SK-MEL-5 (cell line): ENCODE measurements around the gene ZNF454. TPM values are rescaled to one million over a fixed set of nuclear protein-coding genes. Genes with fewer than 3 reads are reported as not detected.

Source experiments
- DNase-seq: peaks from one replicate; pipeline ENCODE4 v3.0.0-alpha.2; 2016; ENCODE audit warnings: low read depth, low spot score
- in situ Hi-C: cut with HindIII; loops from 2 replicates; pipeline ENCODE4 v1.10.0; 2016; ENCODE audit warnings: low sequenced_read_pairs, high pct_unique_total_duplicates, low pct_unique_long_range_greater_than_20kb
- polyA plus RNA-seq, 2 experiments: library from polyadenylated mRNA; depleted of rRNA; stranded (reverse); fragments of >200 nt; gene quantifications; 2 replicates each; pipeline ENCODE4 v1.2.3, GENCODE V29; 2015
- total RNA-seq: library from RNA; depleted of rRNA; stranded (reverse); fragments of >200 nt; shearing (Covaris generic); gene quantifications from 2 replicates; pipeline ENCODE4 v1.2.3, GENCODE V29; 2014; rRNA removed

The ZNF454 gene
- total RNA-seq = not detected in 2 replicates
- not detected in 2 replicates for polyA plus RNA-seq (2015; cell fraction: cytosol; rRNA removed)
- polyA plus RNA-seq (2015; cell fraction: nucleus; rRNA removed) = not detected in 2 replicates

DNA sequence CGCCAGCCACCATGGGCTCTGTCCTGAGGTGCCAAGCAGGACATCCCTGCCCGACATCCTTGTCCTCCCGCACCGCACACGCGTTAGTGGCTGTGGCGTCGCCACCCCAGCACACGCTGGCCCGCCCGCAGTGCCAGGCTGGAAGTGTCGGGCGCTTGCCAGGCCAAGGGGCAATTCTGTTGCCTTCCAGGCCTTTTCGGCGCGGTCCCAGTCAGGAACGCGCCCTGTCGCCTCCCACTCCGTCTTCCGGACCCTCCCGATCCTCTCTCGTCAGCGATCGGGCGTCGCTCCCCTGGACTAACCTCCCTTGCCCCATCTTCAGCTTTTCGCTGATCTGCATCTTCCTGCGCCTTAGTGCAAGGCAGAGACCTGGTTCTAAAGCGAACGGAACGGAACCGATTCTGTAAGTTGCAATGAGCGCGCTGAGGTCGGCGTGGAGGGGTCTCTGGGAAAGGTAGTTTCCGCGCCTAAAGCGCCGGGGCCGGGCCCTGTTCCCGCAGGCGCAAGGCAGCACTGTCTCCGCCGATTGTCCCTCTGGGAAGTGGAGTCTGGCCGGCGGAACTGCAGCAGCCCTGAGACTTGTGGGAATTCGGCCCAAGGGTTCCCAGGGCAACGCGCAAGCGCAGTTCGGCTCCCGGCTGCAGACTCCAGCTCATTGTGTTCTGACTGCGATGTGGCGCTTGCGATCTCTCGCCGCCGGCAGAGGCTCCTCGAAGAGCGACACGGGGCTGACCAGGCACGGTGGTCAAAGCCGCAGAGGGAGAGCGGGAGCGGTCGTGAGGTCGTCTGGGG is at the start of gene ZNF454:
ZNF454 (plus strand) TSS at position 630 of the 792 bp plus-strand sequence. CDS start 1,594 bp downstream, outside the sequence.
- in situ Hi-C loops = no loop called here
- no peak for DNase-seq

DNA sequence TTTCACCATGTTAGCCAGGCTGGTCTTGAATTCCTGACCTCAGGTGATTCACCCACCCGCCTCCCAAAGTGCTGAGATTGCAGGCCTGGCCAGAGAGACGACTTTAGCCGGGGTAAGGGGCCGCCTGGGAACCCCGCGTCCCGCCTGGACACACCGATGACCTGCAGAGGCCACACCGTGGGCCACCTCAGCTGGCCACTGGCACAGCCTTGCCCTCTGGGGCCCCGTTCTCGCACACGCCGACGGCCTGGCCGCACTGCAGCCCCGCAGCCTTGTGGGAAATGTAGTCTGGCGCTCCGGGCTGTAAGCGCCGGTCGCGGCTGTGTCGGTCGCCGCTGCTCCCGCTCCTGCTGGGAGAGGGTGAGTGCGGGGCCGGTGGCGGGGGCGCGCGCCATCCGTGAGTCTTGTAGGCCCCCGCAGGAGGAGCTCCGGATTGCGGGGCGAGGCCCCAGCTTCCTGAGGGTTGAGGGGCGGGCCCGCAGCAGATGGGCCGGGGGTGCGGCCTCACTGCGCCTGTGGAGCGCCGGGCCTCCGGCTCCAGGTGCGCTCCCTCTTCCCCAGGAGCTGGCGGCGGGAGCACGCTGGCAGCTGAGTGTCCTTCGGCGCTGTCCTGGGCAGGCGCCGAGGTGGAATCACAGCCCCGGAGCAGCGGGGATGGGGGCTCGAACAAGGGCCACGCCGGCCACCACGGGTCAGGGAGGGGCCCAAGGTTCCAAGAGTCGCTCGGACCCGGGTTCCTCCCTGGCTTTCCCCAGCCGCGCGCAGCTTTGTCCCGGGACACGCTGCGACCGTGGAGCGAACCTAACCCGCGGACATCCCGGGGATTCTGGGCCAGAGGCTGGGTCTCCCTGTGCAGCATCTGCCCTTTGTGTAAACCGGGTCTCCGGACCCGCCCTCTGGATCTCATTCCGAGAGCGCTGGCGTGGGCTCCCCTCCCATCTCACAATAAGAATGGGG is 45.1 kb upstream of the ZNF454 start, which contains the start of gene ZFP2:
ZFP2 (plus strand) TSS at position 299 of the 957 bp plus-strand sequence. CDS start 35,401 bp downstream, outside the sequence.
- in situ Hi-C loops = no loop called here
- DNase-seq = peak; percentile 3

DNA sequence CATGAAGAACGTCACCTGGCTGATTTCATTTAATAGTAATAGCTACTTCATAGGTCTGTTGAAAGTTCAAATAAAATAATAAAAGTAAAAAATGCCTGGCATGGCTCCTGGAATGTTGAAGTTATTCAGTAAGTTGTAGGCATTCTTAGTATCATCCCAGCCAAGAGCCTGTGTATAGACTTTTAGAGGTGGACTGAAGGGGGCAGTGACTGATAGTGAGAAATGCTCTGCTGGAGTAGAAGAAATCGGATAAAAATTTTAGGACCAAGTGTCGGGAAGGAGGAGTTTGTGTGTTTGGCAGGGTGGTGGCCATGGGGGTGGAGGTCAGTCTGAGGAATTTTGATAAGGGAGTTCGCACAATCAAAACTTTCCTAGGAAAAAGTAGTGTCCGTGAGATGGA is 41.7 kb upstream of the ZNF454 start:
- in situ Hi-C loops = no loop called here
- no peak for DNase-seq

DNA sequence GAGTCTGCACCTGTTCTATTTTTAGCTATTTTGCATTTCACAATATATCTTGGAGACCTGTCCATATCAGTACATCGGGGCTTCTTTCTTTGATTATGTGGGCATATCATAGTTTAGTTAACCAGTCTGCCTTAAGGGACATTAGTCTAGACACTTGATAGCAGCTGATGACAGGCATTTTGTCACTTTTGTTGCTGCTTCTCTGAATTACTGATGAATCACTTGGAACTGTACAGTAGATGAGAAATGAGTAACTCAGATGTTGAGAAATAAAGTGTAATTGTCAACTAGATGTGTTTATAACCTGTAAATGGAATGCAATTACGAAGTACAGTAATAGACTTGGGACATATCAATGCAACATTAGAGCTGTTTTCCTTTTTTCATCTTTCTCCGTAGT is 38.1 kb upstream of the ZNF454 start:
- in situ Hi-C loops = no loop called here
- no peak for DNase-seq

DNA sequence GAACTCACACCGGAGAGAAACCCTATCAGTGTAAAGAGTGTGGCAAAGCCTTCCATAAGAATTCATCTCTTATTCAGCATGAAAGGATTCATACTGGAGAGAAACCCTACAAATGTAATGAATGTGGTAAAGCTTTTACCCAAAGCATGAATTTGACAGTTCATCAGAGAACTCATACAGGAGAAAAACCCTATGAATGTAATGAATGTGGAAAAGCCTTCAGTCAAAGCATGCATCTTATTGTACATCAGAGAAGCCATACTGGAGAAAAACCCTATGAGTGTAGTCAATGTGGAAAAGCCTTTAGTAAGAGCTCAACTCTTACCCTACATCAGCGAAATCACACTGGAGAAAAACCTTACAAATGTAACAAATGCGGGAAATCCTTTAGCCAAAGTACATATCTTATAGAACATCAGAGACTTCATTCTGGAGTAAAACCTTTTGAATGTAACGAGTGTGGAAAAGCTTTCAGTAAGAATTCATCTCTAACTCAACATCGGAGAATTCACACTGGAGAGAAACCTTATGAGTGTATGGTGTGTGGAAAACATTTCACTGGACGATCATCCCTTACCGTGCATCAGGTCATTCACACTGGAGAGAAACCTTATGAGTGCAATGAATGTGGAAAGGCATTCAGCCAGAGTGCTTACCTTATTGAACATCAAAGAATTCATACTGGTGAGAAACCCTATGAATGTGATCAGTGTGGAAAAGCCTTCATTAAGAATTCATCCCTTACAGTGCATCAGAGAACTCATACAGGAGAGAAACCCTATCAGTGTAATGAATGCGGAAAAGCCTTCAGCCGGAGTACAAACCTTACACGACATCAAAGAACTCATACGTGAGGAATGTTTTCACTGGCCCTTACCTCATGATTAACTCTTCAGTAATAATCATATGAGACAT is 8.9 kb upstream of the ZNF454 start:
- no peak for DNase-seq
- in situ Hi-C loops = no loop called here

DNA sequence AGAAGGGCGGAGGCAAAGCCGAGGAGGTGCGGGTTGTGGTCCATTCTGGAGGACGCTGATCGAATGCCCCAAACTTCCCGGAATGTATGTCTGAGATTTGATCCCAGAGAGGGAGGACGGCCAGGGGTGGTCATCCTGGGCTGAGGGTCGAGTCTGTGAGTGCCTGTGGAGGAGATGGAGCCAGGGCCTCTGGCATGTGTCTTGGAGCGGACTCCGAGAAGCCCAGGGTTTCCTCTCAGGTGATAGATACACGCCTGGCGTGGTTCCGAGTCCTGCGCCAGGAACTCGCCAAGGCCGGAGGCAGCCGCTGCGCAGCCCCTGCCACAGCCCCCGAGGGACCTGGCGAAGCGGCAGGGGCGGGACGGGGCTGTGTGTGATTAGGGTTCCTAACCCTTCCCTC is 363 bp downstream of the ZNF454 start:
- DNase-seq = no peak
- in situ Hi-C loops = no loop called here

DNA sequence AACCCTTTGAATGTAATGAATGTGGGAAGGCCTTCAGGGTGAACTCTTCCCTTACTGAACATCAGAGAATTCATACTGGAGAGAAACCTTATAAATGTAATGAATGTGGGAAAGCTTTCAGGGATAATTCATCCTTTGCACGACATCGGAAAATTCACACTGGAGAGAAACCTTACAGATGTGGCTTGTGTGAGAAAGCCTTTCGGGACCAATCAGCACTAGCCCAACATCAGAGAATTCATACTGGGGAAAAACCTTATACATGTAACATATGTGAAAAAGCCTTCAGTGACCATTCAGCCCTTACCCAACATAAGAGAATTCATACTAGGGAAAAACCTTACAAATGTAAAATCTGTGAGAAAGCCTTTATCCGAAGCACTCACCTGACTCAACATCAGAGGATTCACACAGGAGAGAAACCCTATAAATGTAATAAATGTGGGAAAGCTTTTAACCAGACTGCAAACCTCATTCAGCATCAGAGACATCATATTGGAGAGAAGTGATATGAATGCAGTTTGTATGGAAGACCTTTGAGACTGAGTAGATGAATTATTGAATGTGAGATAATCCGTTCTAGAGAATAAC is 24.6 kb downstream of the ZNF454 start:
- in situ Hi-C loops = no loop called here
- DNase-seq = no peak

DNA sequence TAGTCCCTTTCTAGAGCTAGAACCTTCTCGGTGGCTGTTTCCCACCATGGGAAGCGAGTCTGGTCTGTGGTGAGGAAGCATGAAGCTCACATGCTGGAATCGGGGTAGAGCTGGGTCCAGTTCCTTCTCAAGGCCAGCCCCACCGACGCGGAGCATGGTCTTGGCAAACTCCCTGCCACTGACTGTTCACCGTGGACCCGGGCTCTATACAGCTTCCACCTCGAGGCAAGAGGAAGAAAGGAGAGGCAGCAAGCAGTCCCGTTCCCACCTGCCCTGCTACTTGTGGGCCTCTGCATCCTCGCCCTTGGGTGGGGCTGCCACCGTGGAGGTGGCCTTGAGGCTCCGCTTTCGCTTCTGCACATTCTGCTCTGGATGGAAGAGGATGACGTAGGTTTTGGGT is 40.4 kb downstream of the ZNF454 start:
- DNase-seq = no peak

DNA sequence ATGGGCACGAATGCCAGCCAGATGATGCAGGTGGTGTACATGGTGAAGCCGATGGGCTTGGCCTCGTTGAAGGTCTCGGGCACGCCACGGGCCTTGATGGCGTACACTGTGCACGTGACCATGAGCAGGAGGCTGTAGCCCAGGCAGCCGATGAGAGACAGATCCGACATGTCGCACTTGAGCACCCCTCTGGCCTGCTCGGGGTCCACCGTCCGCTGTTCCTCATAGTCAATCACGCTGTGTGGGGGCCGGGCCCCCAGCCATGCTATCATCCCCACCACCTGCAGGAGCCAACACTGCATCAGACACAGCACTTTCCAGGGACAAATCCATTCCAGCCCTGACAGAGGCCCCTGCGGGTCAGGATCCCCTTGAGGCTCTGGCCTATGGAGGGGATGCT is 41.9 kb downstream of the ZNF454 start:
- in situ Hi-C loops = no loop called here
- DNase-seq = no peak

More for the DNA sequence above, 40.4 kb downstream of the ZNF454 start:
- in situ Hi-C loops = no loop called here

DNA sequence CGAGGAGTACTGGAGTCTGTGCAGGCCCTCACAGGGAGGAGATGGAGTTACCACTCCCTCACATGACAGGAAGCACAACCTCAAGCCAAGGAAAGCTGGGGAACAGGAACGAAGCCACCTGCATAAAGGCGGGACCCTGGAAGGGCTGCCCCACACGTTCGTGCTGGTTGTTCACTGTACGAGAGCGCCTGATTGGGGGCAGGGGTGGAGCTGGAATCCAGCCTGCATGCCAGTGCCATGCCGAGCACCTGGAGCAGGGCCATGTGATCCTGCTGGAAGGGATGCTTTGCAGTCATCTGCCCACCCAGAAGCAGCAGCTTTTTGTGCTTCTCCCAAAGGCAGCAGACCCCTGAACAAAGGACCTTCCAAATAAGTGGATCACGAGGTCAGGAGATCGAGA is 42.7 kb downstream of the ZNF454 start:
- in situ Hi-C loops = no loop called here
- no peak for DNase-seq

DNA sequence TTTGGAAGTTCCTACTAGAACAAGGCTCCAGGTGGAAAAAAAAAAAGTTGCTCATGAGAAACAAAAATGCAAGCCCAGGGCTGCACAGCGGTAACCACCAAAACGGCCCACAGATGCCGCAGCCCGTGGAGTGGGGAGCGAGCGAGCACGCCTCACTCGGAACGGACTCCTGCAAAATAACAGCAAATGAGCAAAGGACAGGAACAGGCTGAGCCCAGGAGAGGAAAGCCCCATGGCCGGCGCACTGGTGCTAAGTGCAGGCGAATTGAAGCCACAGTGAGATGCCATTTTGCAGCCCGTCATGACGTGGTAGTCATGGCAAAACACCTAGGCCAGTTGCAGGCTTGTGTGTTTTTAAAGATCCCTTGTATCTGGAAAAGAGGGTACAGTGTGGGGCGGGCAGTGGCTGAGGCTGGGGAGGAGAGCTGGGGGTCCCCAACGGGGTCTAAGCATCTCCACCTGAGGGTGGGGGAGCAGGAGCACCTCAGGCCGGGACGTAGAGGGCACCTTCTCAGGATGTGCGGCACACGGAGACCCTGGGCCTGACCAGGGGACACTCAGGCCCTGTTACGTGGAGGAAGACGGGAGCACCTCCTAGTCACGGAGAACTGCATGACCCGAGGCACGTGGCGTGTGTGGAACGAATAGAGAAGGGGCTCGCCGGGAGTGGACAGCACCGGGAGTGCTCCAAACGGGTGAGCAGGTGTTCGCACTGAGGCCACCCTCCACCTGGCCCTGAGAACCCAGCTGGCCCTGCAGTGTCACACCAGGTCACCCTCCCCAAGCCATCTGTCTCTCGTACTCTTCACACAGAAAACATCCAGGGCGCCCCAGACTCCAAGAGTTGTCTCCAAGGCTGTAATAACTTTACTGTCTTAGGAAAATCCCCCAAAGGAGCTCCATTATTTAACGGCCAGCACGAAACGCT is 43.4 kb downstream of the ZNF454 start:
- in situ Hi-C loops = no loop called here
- DNase-seq = no peak

DNA sequence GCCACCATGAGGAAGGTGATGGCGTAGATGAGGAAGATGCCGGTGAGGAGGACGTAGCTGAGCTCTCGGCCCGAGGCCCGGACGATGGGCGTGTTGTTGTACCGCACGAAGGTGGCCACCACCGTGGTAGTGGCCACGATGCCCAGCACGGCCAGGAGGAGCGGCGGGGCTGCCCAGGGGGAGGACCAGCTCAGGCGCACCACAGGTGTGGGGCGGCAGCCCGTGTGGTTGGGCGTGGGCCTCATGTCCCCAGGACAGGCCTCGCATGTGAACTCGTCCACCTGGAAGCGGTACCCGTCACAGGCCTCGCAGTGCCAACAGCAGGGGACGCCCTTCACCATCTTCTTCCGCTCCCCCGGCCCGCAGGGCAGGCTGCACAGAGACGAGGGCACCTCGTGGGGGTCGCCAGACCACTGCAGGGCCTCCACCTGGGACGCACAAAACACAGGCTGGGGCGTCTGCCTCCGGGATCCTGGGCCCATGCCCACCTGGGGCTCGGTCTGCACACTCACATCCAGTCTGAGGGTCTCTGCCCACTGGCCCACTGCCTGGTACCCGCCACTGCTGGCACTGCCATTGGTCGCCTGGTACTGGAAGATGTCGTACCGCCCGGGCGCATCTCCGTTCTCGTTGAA is 45.4 kb downstream of the ZNF454 start:
- DNase-seq = no peak

DNA sequence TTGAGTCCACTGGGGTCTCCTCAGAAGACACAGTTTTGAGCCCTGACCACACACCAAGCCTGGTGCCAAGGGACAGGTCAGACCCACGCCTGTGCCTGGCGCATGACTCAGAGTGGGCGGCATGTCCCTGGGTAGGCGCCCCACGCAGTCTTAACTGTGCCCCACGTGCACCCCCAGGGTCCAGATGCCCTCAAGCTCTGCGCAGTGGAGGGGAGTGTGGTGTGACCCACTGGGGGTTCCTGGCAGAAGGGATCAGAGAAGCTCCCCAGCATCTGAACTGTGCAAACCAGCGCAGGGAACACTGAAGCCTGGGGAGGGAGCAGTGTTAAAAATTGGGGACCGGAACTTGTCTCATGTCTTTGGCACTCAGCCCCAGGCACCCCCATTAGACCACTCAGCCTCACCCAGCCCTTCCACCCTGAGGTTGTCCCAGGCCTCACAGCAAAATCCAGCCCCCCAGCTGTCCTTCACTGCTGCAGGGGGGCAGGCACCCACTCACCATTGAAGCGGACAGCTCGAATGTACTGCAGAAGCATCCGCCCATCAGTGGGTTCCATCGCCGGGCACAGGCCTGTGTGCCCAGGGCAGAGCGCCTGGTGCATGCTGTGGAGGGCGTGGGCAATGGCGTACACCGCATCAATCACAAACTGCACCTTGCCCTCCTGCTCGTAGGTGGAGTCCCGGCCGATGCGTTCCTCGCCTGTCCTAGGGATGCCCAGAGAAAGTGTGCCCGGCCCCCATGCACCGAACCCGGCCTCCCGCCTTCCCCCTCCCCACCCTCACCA is 47.6 kb downstream of the ZNF454 start:
- DNase-seq = no peak
- in situ Hi-C loops = no loop called here

More for the DNA sequence above, 45.4 kb downstream of the ZNF454 start:
- in situ Hi-C loops = no loop called here

DNA sequence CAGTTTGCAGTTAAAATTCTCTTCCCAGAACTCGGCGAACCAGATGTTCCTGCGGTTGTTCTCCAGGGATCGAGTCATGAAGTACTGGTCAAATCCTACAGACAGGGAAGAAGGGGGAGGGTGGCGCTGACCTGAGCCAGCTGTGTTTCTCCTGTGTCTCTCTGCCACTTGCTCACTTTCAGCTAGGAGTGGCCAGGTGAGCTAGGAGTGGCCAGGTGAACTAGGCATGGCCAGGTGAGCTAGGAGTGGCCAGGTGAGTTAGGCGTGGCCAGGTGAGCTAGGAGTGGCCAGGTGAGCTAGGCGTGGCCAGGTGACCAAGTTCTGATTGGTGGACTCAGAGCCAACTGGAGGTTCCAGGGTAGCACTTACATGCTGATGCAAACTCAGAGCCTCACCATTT is 48.3 kb downstream of the ZNF454 start:
- DNase-seq = no peak
- in situ Hi-C loops = no loop called here

DNA sequence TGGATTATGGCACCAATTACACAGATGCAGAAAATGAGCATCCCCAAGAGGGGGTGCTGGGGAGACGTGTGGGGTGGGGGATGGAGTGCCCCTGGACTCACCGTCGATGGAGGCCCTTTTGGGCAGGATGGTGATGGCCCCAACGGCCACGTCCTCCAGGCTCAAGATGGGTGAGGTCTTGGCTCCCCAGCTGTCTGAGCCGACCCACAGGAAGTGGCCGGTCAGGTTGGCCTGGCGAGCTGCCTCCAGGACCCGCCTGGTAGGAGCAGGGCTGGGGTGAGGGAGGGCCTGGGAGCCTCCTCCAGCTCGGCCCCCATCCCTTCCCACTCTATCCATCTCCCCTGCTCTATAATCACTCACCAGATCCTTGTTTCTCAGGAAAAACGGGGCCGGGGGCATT is 49.5 kb downstream of the ZNF454 start:
- in situ Hi-C loops = no loop called here
- DNase-seq = no peak
